Stomach (tissue), 9 donors: ENCODE results near the gene ADORA3. TPM values are rescaled to one million over a fixed set of nuclear protein-coding genes. Genes with fewer than 3 reads are reported as not detected.

ENCODE experiments used
- DNase-seq, 2 donors: peaks; one replicate each; pipeline versions ENCODE4 v3.0.0 to v3.0.0-alpha.2; 2013 to 2019
- H3K27ac ChIP-seq, 5 donors: fragments of 200-600 bp in 4 of 5; sonication (generic) in 4 of 5; one replicate each; pipeline ENCODE4 v1.5.1; 2013 to 2019; ENCODE audit warnings: mild to moderate bottlenecking in 1 of 5, moderate library complexity in 1 of 5
- H3K27me3 ChIP-seq, 3 donors: fragments of 200-600 bp; sonication (generic); one replicate each; pipeline ENCODE4 v1.5.1; 2017 to 2019; ENCODE audit warnings: mixed run types in 1 of 3
- H3K36me3 ChIP-seq, 4 donors: fragments of 200-600 bp; sonication (generic); 1 replicate in 3 of 4; 2 replicates in 1 of 4; pipeline ENCODE4 v1.5.1; 2016 to 2019
- H3K4me1 ChIP-seq, 4 donors: fragments of 200-600 bp; sonication (generic); one replicate each; pipeline ENCODE4 v1.5.1; 2016 to 2019
- H3K4me3 ChIP-seq, 4 donors: fragments of 200-600 bp; sonication (generic) in 3 of 4; one replicate each; pipeline ENCODE4 v1.5.1; 2016 to 2019; ENCODE audit warnings: mild to moderate bottlenecking in 1 of 4
- H3K9me3 ChIP-seq, 4 donors: fragments of 200-600 bp; sonication (generic); one replicate each; pipeline ENCODE4 v1.5.1; 2016 to 2019
- CTCF ChIP-seq, 7 experiments: fragments of 450-650 bp in 4 of 7; fragments of 200-600 bp in 3 of 7; sonication (generic) in 3 of 7; IDR thresholded peaks; one replicate each; pipeline ENCODE4 v1.5.1; 2016 to 2019; ENCODE audit warnings: antibody characterized with exemption in 7 of 7, control low read depth in 2 of 7, mild to moderate bottlenecking in 1 of 7
- EP300 ChIP-seq: sonication (generic); formaldehyde crosslinking; IDR thresholded peaks from one replicate; pipeline ENCODE4 v1.6.1; 2017; ENCODE audit warnings: antibody characterized with exemption
- POLR2A ChIP-seq, 4 donors: fragments of 450-650 bp; IDR thresholded peaks; one replicate each; pipeline ENCODE4 v1.6.1; 2016; ENCODE audit warnings: antibody characterized with exemption in 4 of 4, control low read depth in 2 of 4, mild to moderate bottlenecking in 1 of 4, moderate library complexity in 1 of 4
- POLR2AphosphoS5 ChIP-seq, 3 donors: sonication (generic); formaldehyde crosslinking; IDR thresholded peaks; one replicate each; pipeline ENCODE4 v1.6.1; 2016; ENCODE audit warnings: antibody characterized with exemption in 3 of 3
- WGBS, 5 donors: extraction: QIAGEN DNeasy Blood & Tissue Kit in 3 of 5; methylation state at CpG; one replicate each; pipeline versions ENCODE4 v1.1.5 to v1.1.7; 2013 to 2018; 5-methylcytosine and 5-hydroxymethylcytosine counted together
- intact Hi-C: fragments of 100-400 bp; cut with DNase I; formaldehyde crosslinking; loops from one replicate; pipeline ENCODE4 v1.15.1; 2023; ENCODE audit warnings: low total_unique reads
- polyA plus RNA-seq, 3 donors: library from polyadenylated mRNA; stranded (reverse); fragments of 200-250 nt; gene quantifications; one replicate each; pipeline ENCODE4 v1.2.3, GENCODE V29; 2013
- total RNA-seq, 5 donors: library from RNA; depleted of rRNA; stranded (reverse); fragments of >200 nt; gene quantifications; one replicate each; pipeline versions ENCODE4 v1.1.0 to v1.2.3, GENCODE V29; 2014 to 2016
- donor health status: healthy with polysubstance abuse.
- donor health status: Bipolar disorder and iron deficiency.
- donor health status: healthy.

Gene ADORA3
- total and polyA plus RNA-seq, 8 donors: 0.29 to 44.3 (median 4.2) TPM

GRCh38 chr1:111471538-111471937, 31.9 kb downstream of the ADORA3 start:
- H3K27ac ChIP-seq: peak overlapping the region in 4 of 5 donors; percentile 20 to 82 (median 56)
- H3K4me1 ChIP-seq: peaks cover 0 to 30% (median 2%) of the 10 kb centered on the region in 4 donors
- intact Hi-C loops: no loop called here
- TF ChIP-seq CTCF (IDR thresholded peaks at IDR 0.05): no peak
- no peak for TF ChIP-seq EP300
- no peak for TF ChIP-seq POLR2AphosphoS5 (IDR thresholded peaks at IDR 0.05)
- TF ChIP-seq POLR2A (IDR thresholded peaks at IDR 0.05): no peak
- peaks cover 0 to 75% (median 47%) of the 10 kb centered on the region in 4 donors for H3K36me3 ChIP-seq
- 92 to 98% (median 94%) methylated on average over 3 of the region's 3 CpGs for WGBS, 5 donors
- no peak overlapping the region for H3K4me3 ChIP-seq
- H3K27me3 ChIP-seq: no peaks in the 10 kb centered on the region
- H3K9me3 ChIP-seq: no peaks in the 10 kb centered on the region
- DNase-seq: no peak

GRCh38 chr1:111471012-111471411, 32.4 kb downstream of the ADORA3 start:
- Histone ChIP-seq H3K27ac (peak overlapping the region in 4 of 5 donors; percentile 47 to 82 (median 62)), H3K4me3 (no peak overlapping the region), H3K36me3 (peaks cover 1 to 80% (median 47%) of the 10 kb centered on the region in 4 donors), H3K27me3 (no peaks in the 10 kb centered on the region), H3K4me1 (peaks cover 0 to 25% (median under 1%) of the 10 kb centered on the region in 4 donors), H3K9me3 (no peaks in the 10 kb centered on the region)
- intact Hi-C loops: no loop called here
- WGBS, 5 donors: 37 to 52% (median 44%) methylated on average over 3 of the region's 3 CpGs
- DNase-seq: peak; percentile 50 to 74
- TF ChIP-seq POLR2AphosphoS5 (IDR thresholded peaks at IDR 0.05) (no peak), EP300 (no peak), CTCF (IDR thresholded peaks at IDR 0.05) (no peak), POLR2A (IDR thresholded peaks at IDR 0.05) (no peak)

DNA sequence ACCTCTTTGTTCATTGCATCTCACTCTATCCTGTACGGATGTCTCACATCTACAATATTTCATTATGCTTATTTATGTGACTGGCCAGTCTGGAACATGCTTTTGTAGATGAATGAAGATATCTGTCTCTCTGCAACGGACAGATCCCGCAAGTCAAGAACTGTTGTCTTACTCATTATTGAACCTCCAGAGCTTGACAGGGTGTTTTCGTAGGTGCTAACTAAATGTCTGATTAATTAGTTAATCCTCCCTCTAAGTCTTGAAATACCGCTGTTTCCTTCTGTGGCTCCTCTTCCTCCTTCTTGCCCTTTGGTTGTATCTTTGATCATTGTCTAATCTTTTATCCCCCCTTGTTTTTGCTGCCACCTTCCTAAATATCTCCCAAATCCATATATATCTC, 32.8 kb downstream of the ADORA3 start:
- DNase-seq: no peak

DNA sequence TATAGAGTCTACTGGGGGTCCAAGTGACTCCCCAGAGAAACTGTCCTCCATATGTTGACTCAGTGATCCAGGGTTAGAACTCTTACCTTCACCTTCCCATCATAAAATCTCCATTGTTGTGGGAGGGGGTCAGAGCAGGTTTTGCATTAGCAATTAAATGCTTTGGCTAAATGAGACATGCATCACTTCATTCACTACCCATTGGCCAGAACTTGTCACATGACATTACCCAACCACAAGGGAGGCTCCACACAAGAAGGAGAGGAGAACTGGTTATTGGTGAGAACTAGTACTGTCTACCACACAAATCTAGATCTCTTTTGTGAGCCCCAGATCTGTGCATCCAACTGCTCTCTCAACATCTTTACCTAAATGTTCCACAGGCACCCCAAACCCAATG, 33.9 kb downstream of the ADORA3 start:
- Histone ChIP-seq H3K36me3 (peaks cover 4 to 90% (median 58%) of the 10 kb centered on the region in 4 donors), H3K4me3 (no peak overlapping the region), H3K27me3 (no peaks in the 10 kb centered on the region), H3K4me1 (peaks cover 0 to 25% (median 0%) of the 10 kb centered on the region in 4 donors), H3K9me3 (no peaks in the 10 kb centered on the region), H3K27ac (no peak overlapping the region)
- DNase-seq: no peak
- TF ChIP-seq EP300: no peak
- TF ChIP-seq CTCF (IDR thresholded peaks at IDR 0.05): no peak
- TF ChIP-seq POLR2A (IDR thresholded peaks at IDR 0.05): no peak
- no peak for TF ChIP-seq POLR2AphosphoS5 (IDR thresholded peaks at IDR 0.05)
- intact Hi-C loops: no loop called here

More for the DNA sequence above, 32.8 kb downstream of the ADORA3 start:
- intact Hi-C loops: no loop called here
- Histone ChIP-seq H3K27me3 (no peaks in the 10 kb centered on the region), H3K27ac (peak overlapping the region in 4 of 5 donors; percentile 47 to 82 (median 62)), H3K4me1 (peaks cover 0 to 25% (median 0%) of the 10 kb centered on the region in 4 donors), H3K9me3 (no peaks in the 10 kb centered on the region), H3K4me3 (no peak overlapping the region), H3K36me3 (peaks cover 4 to 84% (median 49%) of the 10 kb centered on the region in 4 donors)
- WGBS, 5 donors: 83 to 91% (median 84%) methylated on average over 5 of the region's 5 CpGs
- no peak for TF ChIP-seq CTCF (IDR thresholded peaks at IDR 0.05)
- TF ChIP-seq POLR2AphosphoS5 (IDR thresholded peaks at IDR 0.05): no peak
- TF ChIP-seq EP300: no peak
- no peak for TF ChIP-seq POLR2A (IDR thresholded peaks at IDR 0.05)
